WI38 (cell line): ENCODE data around the gene FZD7.

ENCODE experiments used
- H3K4me3 ChIP-seq: 2 replicates; pipeline ENCODE4 v1.5.1; 2011; ENCODE audit warnings: low read depth, mild to moderate bottlenecking, control low read depth, low read length
- CTCF ChIP-seq: IDR thresholded peaks from 2 replicates; pipeline ENCODE4 v1.5.1; 2012; ENCODE audit warnings: low read depth, mild to moderate bottlenecking, control low read depth, low read length

Gene FZD7

DNA sequence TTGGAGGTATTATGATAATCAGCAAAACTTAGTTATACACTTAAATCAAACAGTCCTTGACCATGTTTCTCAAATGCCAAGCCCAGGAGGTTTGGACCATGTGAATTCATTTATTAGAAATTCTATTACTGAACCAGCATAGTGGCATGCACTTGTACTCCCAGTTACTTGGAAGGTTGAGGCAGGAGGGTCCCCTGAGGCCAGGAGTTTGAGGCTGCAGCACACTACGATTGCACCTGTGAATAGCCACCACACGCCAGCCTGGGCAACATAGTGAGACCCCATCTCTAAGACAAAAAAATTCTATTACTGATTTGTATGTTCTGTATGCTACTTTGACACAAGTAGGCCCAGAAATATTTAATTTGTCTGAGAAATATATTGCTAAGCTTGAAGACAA, 43.6 kb upstream of the FZD7 start:
- H3K4me3 ChIP-seq, result no peak overlapping the region
- TF ChIP-seq CTCF, result no peak

- no peak overlapping the region for H3K4me3 ChIP-seq
These were observed 40.7 kb upstream of the FZD7 start for GRCh38 chr2:201992960-201993359.

DNA sequence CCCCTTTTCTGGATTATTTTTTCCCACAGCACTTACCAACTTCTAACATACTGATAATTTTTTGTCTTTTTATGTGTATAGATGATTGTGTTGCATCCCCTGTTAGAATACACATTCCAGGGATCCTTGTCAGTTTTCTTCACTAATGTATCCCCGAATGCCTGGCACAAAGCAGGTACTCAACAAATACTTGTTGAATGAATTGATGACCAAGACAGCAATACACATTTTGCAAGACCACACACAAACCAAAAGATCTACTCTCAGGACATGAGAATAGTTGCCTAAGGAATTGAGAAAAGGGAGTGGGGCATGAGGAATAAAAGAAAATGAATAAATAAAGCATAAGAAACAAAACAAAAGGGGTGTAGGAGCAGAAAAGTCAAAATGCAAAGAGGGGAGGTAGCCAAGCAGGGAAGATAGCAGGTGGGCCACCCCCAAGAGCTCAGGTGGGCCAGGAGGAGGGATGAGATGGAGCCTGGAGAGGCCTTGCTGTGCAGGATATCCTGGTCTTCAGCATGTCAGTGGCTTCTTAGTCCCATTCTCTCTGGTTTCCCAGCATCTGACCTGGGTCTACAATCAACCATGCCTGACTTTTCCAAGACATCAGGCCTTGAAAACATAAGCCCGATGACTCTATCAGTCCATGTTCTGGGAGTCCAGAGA, 38.5 kb upstream of the FZD7 start:
- no peak for TF ChIP-seq CTCF
- no peak overlapping the region for H3K4me3 ChIP-seq

More at GRCh38 chr2:201992960-201993359, 40.7 kb upstream of the FZD7 start:
- no peak for TF ChIP-seq CTCF

DNA sequence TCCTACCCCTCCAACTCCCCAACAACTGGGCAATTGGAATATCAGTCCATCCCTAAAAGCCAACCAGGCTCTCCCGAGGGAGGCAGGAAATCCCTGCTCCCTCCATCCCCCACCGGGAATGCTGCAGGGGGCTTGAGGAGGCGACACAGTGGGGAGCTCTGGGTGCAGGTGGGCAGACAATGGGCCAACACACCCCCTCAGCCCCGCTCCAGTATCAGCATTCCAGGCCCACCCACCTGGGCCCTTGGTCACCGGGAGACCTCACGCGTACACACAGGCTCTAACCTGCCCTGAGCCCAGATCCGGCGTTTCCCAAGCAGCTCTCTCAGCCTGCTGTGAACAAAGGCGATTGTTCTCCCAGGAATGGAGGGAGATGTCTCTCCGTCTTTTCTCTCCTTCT, 37.6 kb upstream of the FZD7 start:
- TF ChIP-seq CTCF, result no peak
- no peak overlapping the region for H3K4me3 ChIP-seq

GRCh38 chr2:201996679-201997314, 36.9 kb upstream of the FZD7 start:
- TF ChIP-seq CTCF, result no peak

DNA sequence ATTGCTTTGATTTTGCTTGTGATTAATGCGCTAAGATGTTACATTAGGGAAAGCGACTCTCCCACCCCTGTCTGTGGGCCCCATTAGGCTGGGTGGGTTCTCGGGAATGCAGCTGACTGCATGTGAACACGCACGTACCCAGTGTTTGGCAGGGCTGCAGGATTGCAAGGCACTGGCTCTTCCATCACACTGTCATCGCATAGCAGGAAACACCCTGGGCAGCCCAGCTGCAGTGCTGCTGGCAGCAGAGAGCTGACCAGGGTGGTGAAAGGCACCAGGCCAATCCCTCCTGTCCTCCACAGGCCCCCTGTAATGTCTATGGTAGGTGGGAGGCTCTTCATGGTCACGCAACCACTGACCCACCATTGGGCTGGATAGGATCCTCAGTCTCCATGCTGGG, 34.4 kb upstream of the FZD7 start:
- TF ChIP-seq CTCF, result no peak
- no peak overlapping the region for H3K4me3 ChIP-seq

More at GRCh38 chr2:201996679-201997314, 36.9 kb upstream of the FZD7 start:
- H3K4me3 ChIP-seq, result no peak overlapping the region

GRCh38 chr2:202001826-202002225, 31.8 kb upstream of the FZD7 start:
- no peak overlapping the region for H3K4me3 ChIP-seq
- TF ChIP-seq CTCF, result no peak
